Spleen (tissue), 7 donors: ENCODE results near the gene CDK3.

Experiments
- CTCF ChIP-seq, 11 experiments: fragments of 200-600 bp in 7 of 11; fragments of 450-650 bp in 4 of 11; sonication (generic) in 4 of 11; IDR thresholded peaks in 8 of 11; conservative IDR thresholded peaks in 3 of 11; 1 replicate in 7 of 11; 2 replicates in 4 of 11; pipeline versions ENCODE4 v1.4.0 to v1.8.0; 2016 to 2021; ENCODE audit warnings: antibody characterized with exemption in 11 of 11, inconsistent platforms in 4 of 11, mild to moderate bottlenecking in 1 of 11
- POLR2AphosphoS5 ChIP-seq, 3 donors: sonication (generic); formaldehyde crosslinking; IDR thresholded peaks; one replicate each; pipeline ENCODE4 v1.5.1; 2017; ENCODE audit warnings: antibody characterized with exemption in 3 of 3
- donor health status: DM: no; HTN: no; CAD: no; lungs with moderate emphysema.
- donor health status: DM: no; HTN: no; CAD: no.
- donor health status: DM: no; HTN: no; CAD: no.

GRCh38 chr17:75983501-75984181 is 17.0 kb upstream of the CDK3 start:
- TF ChIP-seq CTCF (IDR thresholded peaks at IDR 0.05 in 8 of 11, conservative IDR thresholded peaks at IDR 0.05 in 3 of 11) = no peak
- no peak for TF ChIP-seq POLR2AphosphoS5 (IDR thresholded peaks at IDR 0.05)
